ENCODE measurements around the gene PGBD1. TPM values are rescaled to one million over a fixed set of nuclear protein-coding genes. Genes with fewer than 3 reads are reported as not detected.
"Not testable (repeated sequence)": the region's sequence is repeated elsewhere in the genome, so short reads cannot be mapped to it uniquely, and the experiment has no call there.

PGBD1 gene
- total and polyA plus RNA-seq, 2 donors = 4.7 to 8.7 TPM

DNA sequence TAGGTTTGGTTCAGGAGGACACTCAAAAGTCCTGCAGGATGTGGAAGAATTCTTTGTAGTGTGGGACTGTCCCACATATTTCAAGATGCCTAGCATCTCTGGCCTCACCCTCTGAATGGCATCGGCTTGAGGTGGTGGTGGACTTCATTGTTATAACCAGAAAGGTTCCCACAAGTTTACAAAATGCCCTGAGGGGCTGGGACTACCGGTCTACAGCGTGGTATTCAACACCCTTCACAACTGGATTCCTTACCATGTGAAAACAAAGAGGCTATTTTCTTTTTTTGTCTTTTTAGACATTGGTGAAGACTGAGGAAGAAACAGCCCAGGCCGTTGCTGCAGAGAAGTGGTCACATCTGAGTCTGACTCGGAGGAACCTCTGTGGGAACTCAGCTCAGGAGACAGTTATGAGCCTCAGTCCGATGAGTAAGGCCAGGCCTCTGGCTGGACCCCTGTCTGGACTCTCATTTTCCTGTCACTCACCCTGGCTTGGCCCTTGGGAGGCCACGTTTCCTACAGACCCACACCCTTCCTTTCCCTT, 15.2 kb downstream of the PGBD1 start:
- no peak overlapping the region for H3K4me3 ChIP-seq (ENCODE audit: low read depth, low read length)
- no peaks in the 10 kb centered on the region for H3K36me3 ChIP-seq (ENCODE audit: insufficient read depth)
- no peak overlapping the region for H3K27ac ChIP-seq (ENCODE audit: low read depth)
- WGBS = 89% methylated on average over 7 of the region's 7 CpGs
- no peaks in the 10 kb centered on the region for H3K4me1 ChIP-seq (ENCODE audit: insufficient read depth)
- DNase-seq (ENCODE audit: extremely low spot score) = no peak

DNA sequence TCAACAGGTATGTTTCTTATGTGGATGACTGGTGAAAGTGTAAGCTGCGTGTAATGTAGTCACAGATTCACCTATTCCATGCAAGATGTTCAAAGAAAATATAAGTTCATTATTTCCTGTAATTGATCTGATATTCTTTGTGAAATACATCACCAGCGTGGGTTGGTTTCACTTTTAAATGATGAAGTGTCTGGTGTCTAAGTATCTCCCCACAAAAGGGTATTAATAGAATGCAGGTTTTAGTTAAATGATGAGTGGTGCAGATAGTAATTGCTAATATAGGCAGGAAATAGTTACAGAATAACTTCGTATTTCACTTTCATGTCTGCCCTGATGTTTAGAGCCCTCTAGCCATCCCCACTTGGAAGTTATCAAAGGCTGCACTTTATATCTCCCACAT, 22.2 kb downstream of the PGBD1 start:
- DNase-seq (ENCODE audit: extremely low spot score) = no peak
- no peak overlapping the region for H3K4me3 ChIP-seq (ENCODE audit: low read depth, low read length)
- no peak overlapping the region for H3K27ac ChIP-seq (ENCODE audit: low read depth)
- no peaks in the 10 kb centered on the region for H3K36me3 ChIP-seq (ENCODE audit: insufficient read depth)
- no peaks in the 10 kb centered on the region for H3K4me1 ChIP-seq (ENCODE audit: insufficient read depth)
- WGBS = 90% methylated on average over 3 of the region's 3 CpGs

DNA sequence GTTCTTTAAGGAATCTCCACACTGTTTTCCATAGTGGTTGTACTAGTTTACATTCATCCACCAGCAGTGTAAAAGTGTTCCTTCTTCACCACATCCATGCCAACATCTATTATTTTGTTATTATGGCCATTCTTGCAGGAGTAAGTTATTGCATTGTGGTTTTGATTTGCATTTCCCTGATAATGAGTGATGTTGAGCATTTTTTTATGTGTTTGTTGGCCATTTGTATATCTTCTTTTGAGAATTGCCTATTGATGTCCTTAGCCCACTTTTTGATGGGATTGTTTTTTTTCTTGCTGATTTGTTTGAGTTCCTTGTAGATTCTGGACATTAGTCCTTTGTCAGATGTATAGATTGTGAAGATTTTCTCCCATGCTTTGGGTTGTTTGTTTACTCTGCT, 25.0 kb downstream of the PGBD1 start:
- DNase-seq (ENCODE audit: extremely low spot score); H3K4me3 ChIP-seq (ENCODE audit: low read depth, low read length); H3K27ac ChIP-seq (ENCODE audit: low read depth); H3K36me3 ChIP-seq (ENCODE audit: insufficient read depth); H3K4me1 ChIP-seq (ENCODE audit: insufficient read depth): not testable (repeated sequence)

DNA sequence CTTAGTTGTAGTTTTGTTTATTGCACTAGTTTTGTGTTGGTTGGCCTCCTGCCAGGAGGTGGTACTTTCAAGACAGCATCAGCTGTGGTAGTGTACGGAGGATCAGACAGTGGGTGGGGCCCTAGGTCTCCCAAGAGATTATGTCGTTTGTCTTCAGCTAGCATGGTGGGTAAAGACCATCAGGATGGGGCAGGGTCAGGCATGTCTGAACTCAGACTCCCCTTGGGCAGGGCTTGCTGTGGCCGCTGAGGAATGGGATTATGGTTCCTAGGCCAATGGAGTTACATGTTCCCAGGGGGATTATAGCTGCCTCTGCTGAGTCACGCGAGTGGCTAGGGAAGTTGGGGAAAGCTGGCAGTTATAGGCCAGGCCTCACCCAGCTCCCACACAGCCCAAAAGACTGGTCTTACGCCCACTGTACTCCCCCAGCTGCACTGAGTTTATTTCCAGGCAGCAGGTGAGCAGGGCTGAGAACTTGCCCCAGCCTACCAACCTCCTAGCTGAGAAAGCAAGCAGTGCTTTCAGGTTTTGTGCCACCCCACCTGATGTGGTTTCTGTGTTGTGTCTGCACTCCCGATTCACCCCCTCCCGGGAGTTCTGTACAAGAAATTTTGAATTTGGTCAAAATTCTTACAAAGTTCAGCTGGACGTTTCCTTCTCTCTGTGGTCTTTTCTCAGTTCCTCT, 29.9 kb downstream of the PGBD1 start:
- Histone ChIP-seq H3K4me3 (ENCODE audit: low read depth, low read length) (no peak overlapping the region), H3K4me1 (ENCODE audit: insufficient read depth) (no peaks in the 10 kb centered on the region), H3K27ac (ENCODE audit: low read depth) (no peak overlapping the region), H3K36me3 (ENCODE audit: insufficient read depth) (peaks cover 2% of the 10 kb centered on the region)
- no peak for DNase-seq (ENCODE audit: extremely low spot score)
- WGBS = 80% methylated on average over 9 of the region's 9 CpGs

DNA sequence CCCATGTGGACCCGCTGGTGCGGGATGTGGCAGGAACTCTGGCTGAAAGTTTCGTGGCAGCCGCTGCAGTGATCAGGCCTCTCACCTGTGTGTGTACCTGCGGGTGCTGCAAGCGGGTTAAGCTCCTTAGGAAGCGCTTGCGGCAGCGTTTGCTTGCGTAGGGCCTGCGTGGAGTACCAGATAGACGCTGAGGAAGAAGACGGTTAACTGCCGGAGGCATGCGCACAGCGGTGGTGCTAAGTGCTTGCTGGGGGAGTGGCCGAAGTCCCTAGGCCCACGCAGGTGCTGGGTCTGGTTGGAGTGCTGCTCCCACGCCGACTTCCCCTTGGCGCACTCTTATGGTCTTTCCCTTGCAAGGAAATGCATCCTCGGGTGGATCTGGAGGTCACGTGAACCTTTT, 31.6 kb downstream of the PGBD1 start:
- H3K4me1 ChIP-seq (ENCODE audit: insufficient read depth) = no peaks in the 10 kb centered on the region
- H3K4me3 ChIP-seq (ENCODE audit: low read depth, low read length) = no peak overlapping the region
- no peak overlapping the region for H3K27ac ChIP-seq (ENCODE audit: low read depth)
- peaks cover 2% of the 10 kb centered on the region for H3K36me3 ChIP-seq (ENCODE audit: insufficient read depth)
- DNase-seq (ENCODE audit: extremely low spot score) = no peak
- WGBS = 88% methylated on average over 23 of the region's 23 CpGs

DNA sequence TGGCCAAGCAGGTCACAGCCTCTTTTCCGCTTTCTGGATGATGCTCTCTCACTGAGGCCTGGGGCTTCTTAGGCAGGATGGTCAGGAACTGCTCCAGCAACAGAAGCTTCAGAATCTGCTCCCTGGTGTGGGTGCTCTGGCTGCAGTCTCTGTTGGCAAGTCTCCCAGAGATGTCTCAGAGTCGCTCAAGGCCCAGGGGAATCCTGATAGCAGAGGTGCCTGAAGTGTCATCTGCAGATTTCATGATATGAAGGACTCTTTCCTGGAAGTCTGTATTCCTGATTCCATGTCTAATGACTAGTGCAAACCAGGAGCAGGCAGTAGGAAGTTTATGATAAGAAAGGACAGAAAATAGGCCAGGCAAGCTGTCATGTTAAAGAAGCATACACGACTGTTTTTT, 34.3 kb downstream of the PGBD1 start:
- DNase-seq (ENCODE audit: extremely low spot score) = no peak
- WGBS = 57% methylated on average over 3 of the region's 3 CpGs
- Histone ChIP-seq H3K4me3 (ENCODE audit: low read depth, low read length) (no peak overlapping the region), H3K27ac (ENCODE audit: low read depth) (no peak overlapping the region), H3K4me1 (ENCODE audit: insufficient read depth) (no peaks in the 10 kb centered on the region), H3K36me3 (ENCODE audit: insufficient read depth) (peaks cover 2% of the 10 kb centered on the region)

DNA sequence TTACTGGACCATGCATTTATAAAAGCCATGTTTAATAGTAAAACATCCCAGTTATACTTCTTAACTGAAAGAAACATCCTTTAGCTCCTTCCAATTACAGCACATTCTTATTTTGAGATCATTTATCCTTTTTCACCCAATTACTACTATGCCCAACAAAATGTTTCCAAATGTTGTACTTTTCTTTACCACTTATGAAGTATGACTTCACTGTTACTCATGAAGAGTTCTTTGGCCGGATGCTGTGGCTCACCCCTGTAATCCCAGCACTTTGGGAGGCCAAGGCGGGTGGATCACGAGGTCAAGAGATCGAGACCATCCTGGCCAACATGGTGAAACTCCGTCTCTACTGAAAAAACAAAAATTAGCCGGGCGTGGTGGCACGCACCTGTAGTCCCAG, 36.5 kb downstream of the PGBD1 start:
- H3K27ac ChIP-seq (ENCODE audit: low read depth); H3K4me3 ChIP-seq (ENCODE audit: low read depth, low read length); DNase-seq (ENCODE audit: extremely low spot score); H3K4me1 ChIP-seq (ENCODE audit: insufficient read depth); H3K36me3 ChIP-seq (ENCODE audit: insufficient read depth): not testable (repeated sequence)
- 94% methylated on average over 8 of the region's 8 CpGs for WGBS

DNA sequence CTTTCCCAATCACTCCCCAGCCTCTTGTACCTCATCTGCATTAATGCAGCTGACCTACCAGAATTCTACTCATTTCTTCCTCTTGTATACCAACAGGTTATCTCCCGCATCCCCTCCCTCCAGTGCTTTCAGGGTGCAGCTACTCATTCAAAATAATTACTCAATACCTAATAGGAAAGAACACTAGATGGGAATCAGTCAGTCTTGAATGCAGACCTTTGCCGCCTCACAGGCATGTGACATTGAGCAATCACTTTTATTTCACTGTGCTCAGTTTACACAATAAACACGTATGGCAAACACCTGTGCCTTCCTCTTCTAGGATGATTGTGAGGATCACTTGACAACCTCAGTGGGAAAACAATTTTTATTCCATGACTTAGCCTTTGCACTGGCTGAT, 41.3 kb downstream of the PGBD1 start:
- no peak for DNase-seq (ENCODE audit: extremely low spot score)

DNA sequence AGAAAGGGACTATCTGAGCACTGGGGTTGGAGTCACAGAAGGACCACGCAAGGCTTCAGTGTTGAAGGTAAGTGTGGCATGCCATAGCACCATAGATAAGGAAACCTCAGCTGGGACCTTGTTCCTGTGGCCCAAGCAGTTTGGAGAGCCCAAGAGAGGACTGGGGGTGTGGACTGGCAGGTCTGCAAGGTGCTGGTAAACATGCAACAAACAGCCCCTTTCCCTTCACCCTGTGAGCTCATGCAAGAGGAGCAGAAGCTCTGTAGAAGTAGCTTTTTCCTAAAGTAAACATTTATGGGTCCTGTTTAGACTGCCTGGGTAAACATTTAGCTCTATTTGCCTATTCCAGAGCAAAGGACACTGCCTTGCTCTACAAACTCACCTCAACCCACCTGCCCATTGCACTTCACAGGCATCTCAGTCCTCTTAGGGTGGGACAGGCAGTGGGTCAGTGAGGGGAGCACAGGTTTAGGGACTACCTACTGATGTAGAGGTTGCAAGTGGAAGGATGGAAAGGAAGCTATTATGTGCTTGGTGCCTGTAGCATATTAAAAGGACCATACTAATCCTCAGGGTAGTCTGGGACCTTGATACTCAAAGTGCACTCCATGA, 42.5 kb downstream of the PGBD1 start:
- Histone ChIP-seq H3K36me3 (ENCODE audit: insufficient read depth) (peaks cover 8% of the 10 kb centered on the region), H3K4me1 (ENCODE audit: insufficient read depth) (no peaks in the 10 kb centered on the region), H3K4me3 (ENCODE audit: low read depth, low read length) (no peak overlapping the region), H3K27ac (ENCODE audit: low read depth) (no peak overlapping the region)
- WGBS = 96% methylated on average over 1 of the region's 1 CpG
- DNase-seq (ENCODE audit: extremely low spot score) = no peak

More for the DNA sequence above, 41.3 kb downstream of the PGBD1 start:
- H3K36me3 ChIP-seq (ENCODE audit: insufficient read depth) = peaks cover 8% of the 10 kb centered on the region
- H3K4me1 ChIP-seq (ENCODE audit: insufficient read depth) = no peaks in the 10 kb centered on the region
- WGBS = 88% methylated on average over 3 of the region's 3 CpGs
- H3K4me3 ChIP-seq (ENCODE audit: low read depth, low read length) = no peak overlapping the region
- no peak overlapping the region for H3K27ac ChIP-seq (ENCODE audit: low read depth)

DNA sequence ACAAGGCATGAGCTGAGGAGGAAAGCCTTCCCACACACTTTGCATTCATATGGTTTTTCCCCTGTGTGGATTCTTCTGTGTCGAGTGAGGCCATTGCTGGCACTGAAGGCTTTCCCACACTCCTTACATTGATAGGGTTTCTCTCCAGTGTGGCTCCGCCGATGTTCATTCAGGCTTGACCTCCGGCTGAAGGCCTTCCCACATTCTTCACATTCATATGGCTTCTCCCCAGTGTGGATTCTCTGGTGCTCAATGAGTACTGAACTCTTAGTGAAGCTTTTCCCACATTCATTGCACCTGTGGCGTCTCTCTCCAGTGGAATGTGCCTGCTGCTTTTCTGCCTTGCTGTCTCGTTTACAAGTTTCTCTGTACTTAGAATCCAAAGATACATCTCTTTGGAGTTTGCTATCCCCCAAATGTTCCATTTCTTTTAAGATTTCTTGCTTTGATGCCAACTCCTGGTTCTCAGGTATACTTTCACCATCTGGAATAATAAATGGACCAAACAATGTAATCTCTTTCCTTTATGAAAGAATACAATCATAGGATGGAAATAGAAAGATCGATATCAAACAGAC, 45.1 kb downstream of the PGBD1 start:
- H3K4me1 ChIP-seq (ENCODE audit: insufficient read depth) = no peaks in the 10 kb centered on the region
- H3K4me3 ChIP-seq (ENCODE audit: low read depth, low read length) = no peak overlapping the region
- DNase-seq (ENCODE audit: extremely low spot score) = no peak
- H3K27ac ChIP-seq (ENCODE audit: low read depth) = no peak overlapping the region
- 97% methylated on average over 7 of the region's 7 CpGs for WGBS
- H3K36me3 ChIP-seq (ENCODE audit: insufficient read depth) = peaks cover 8% of the 10 kb centered on the region

DNA sequence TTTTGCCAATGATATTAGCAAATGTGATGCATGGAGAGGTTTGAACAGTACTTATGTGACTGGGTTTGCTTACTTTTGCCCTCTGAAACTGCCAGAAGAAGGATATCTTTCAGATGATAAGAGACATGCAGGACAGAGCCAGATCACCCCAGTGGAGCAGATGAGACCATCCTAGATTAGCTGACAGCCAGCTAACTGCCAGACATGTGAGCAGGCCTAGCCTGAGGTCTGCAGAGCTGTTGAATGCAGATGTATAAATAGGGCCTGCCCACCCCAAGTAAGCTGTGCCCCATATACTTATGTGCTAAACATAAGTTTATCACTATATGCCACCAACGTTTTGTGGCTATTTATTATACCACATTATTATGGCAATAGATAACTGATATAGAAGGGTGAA, 48.7 kb downstream of the PGBD1 start:
- 66% methylated on average over 1 of the region's 1 CpG for WGBS
- no peak for DNase-seq (ENCODE audit: extremely low spot score)
- Histone ChIP-seq H3K4me3 (ENCODE audit: low read depth, low read length) (no peak overlapping the region), H3K27ac (ENCODE audit: low read depth) (no peak overlapping the region), H3K36me3 (ENCODE audit: insufficient read depth) (peaks cover 8% of the 10 kb centered on the region), H3K4me1 (ENCODE audit: insufficient read depth) (no peaks in the 10 kb centered on the region)

DNA sequence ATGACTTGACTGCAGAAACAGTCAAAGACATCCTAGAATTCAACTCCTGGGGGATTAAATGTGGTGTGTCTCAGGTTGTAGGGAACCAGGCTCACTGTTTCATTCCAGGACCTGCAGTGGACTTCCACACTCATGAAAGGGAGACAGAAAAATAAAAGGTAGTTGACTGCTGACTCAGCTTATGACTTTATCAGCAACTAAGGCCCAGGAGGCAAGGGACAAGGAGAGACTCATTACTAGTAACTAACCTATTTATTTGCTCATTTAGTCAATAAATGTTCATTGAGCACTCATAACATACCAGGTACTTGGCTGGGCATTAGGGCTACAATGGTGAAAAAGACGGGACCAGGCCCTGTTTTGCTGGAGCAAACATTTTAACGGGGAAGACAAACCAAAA, 51.7 kb downstream of the PGBD1 start:
- DNase-seq (ENCODE audit: extremely low spot score) = no peak
- 96% methylated on average over 2 of the region's 2 CpGs for WGBS
- H3K4me1 ChIP-seq (ENCODE audit: insufficient read depth) = no peaks in the 10 kb centered on the region
- H3K36me3 ChIP-seq (ENCODE audit: insufficient read depth) = no peaks in the 10 kb centered on the region
- H3K27ac ChIP-seq (ENCODE audit: low read depth) = no peak overlapping the region
- no peak overlapping the region for H3K4me3 ChIP-seq (ENCODE audit: low read depth, low read length)

DNA sequence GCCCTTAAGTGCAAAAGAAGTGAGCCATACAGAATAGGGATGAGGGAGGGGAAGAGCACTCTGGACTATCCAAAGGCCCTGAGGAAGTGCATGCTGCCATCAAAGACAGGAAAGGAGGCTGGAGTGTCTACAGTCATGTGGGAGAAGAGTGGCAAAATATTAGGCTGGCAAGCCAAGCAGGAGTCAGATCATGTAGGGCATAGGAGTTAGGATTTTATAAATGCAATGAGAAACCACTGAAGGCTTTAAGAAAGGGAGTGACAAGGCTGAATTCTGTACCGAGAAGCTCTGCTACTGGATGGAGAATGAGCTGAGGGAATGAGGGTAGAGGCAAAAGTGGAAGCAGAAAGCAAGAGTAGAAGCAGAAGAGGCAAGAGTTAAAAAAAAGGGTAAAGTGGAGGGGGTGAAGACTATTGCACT, 52.2 kb downstream of the PGBD1 start:
- WGBS = 75% methylated on average over 1 of the region's 1 CpG

More for the DNA sequence above, 52.2 kb downstream of the PGBD1 start:
- Histone ChIP-seq H3K27ac (ENCODE audit: low read depth) (no peak overlapping the region), H3K36me3 (ENCODE audit: insufficient read depth) (no peaks in the 10 kb centered on the region), H3K4me3 (ENCODE audit: low read depth, low read length) (no peak overlapping the region), H3K4me1 (ENCODE audit: insufficient read depth) (no peaks in the 10 kb centered on the region)
- no peak for DNase-seq (ENCODE audit: extremely low spot score)
